ENCODE measurements around the gene TOGARAM2.
"Not testable (repeated sequence)": the region's sequence is repeated elsewhere in the genome, so short reads cannot be mapped to it uniquely, and the experiment has no call there.

The TOGARAM2 gene

GRCh38 chr2:28970464-28971160 is 10.5 kb upstream of the TOGARAM2 start:
- no peak for TF ChIP-seq FOXP2 (optimal IDR thresholded peaks at IDR 0.05; ENCODE audit: control extremely low read depth, extremely low read length, insufficient read depth)
- TF ChIP-seq POLR2AphosphoS5 (IDR thresholded peaks at IDR 0.05; ENCODE audit: borderline replicate concordance, low read depth, low read length), result no peak
- TF ChIP-seq EZH2 (IDR thresholded peaks at IDR 0.05), result no peak
- no peak for DNase-seq (ENCODE audit: low read depth, low spot score)

GRCh38 chr2:28972778-28973335 is 8.2 kb upstream of the TOGARAM2 start:
- H3K9ac ChIP-seq (ENCODE audit: insufficient read length), result no peak overlapping the region
- TF ChIP-seq POLR2AphosphoS5 (IDR thresholded peaks at IDR 0.05; ENCODE audit: borderline replicate concordance, low read depth, low read length) (no peak), FOXP2 (optimal IDR thresholded peaks at IDR 0.05; ENCODE audit: control extremely low read depth, extremely low read length, insufficient read depth) (no peak), EZH2 (IDR thresholded peaks at IDR 0.05) (no peak)
- H3K9me3 ChIP-seq (ENCODE audit: low read depth, low read length), result no peaks in the 10 kb centered on the region
- no peaks in the 10 kb centered on the region for H3K36me3 ChIP-seq (ENCODE audit: insufficient read depth, low read length)
- no peak overlapping the region for H3K4me3 ChIP-seq
- H3K27ac ChIP-seq, result no peak overlapping the region
- DNase-seq (ENCODE audit: low read depth, low spot score), result no peak

More at GRCh38 chr2:28970464-28971160, 10.5 kb upstream of the TOGARAM2 start:
- H3K27ac ChIP-seq, result no peak overlapping the region
- H3K4me3 ChIP-seq, result no peak overlapping the region
- H3K9me3 ChIP-seq (ENCODE audit: low read depth, low read length), result no peaks in the 10 kb centered on the region
- H3K36me3 ChIP-seq (ENCODE audit: insufficient read depth, low read length), result no peaks in the 10 kb centered on the region
- H3K9ac ChIP-seq (ENCODE audit: insufficient read length), result no peak overlapping the region

GRCh38 chr2:28974252-28974651 is 6.8 kb upstream of the TOGARAM2 start:
- Histone ChIP-seq H3K36me3 (ENCODE audit: insufficient read depth, low read length) (no peaks in the 10 kb centered on the region), H3K9ac (ENCODE audit: insufficient read length) (no peak overlapping the region), H3K27ac (no peak overlapping the region), H3K9me3 (ENCODE audit: low read depth, low read length) (no peaks in the 10 kb centered on the region), H3K4me3 (no peak overlapping the region)
- no peak for DNase-seq (ENCODE audit: low read depth, low spot score)
- no peak for TF ChIP-seq EZH2 (IDR thresholded peaks at IDR 0.05)
- TF ChIP-seq FOXP2 (optimal IDR thresholded peaks at IDR 0.05; ENCODE audit: control extremely low read depth, extremely low read length, insufficient read depth), result no peak
- TF ChIP-seq POLR2AphosphoS5 (IDR thresholded peaks at IDR 0.05; ENCODE audit: borderline replicate concordance, low read depth, low read length), result no peak

- H3K9ac ChIP-seq (ENCODE audit: insufficient read length), result no peak overlapping the region
- H3K4me3 ChIP-seq, result no peak overlapping the region
- no peak for DNase-seq (ENCODE audit: low read depth, low spot score)
- no peak overlapping the region for H3K27ac ChIP-seq
- H3K36me3 ChIP-seq (ENCODE audit: insufficient read depth, low read length), result no peaks in the 10 kb centered on the region
- H3K9me3 ChIP-seq (ENCODE audit: low read depth, low read length), result no peaks in the 10 kb centered on the region
- TF ChIP-seq POLR2AphosphoS5 (IDR thresholded peaks at IDR 0.05; ENCODE audit: borderline replicate concordance, low read depth, low read length) (no peak), EZH2 (IDR thresholded peaks at IDR 0.05) (no peak), FOXP2 (optimal IDR thresholded peaks at IDR 0.05; ENCODE audit: control extremely low read depth, extremely low read length, insufficient read depth) (no peak)
These were observed 5.4 kb upstream of the TOGARAM2 start for GRCh38 chr2:28975671-28976070.

GRCh38 chr2:28976584-28976983 is 4.5 kb upstream of the TOGARAM2 start:
- TF ChIP-seq FOXP2 (optimal IDR thresholded peaks at IDR 0.05; ENCODE audit: control extremely low read depth, extremely low read length, insufficient read depth), result no peak
- TF ChIP-seq POLR2AphosphoS5 (IDR thresholded peaks at IDR 0.05; ENCODE audit: borderline replicate concordance, low read depth, low read length), result no peak
- TF ChIP-seq EZH2 (IDR thresholded peaks at IDR 0.05), result no peak
- Histone ChIP-seq H3K9ac (ENCODE audit: insufficient read length) (no peak overlapping the region), H3K9me3 (ENCODE audit: low read depth, low read length) (no peaks in the 10 kb centered on the region), H3K4me3 (no peak overlapping the region), H3K27ac (no peak overlapping the region), H3K36me3 (ENCODE audit: insufficient read depth, low read length) (no peaks in the 10 kb centered on the region)
- no peak for DNase-seq (ENCODE audit: low read depth, low spot score)

GRCh38 chr2:28977176-28977875 is 3.8 kb upstream of the TOGARAM2 start:
- H3K36me3 ChIP-seq (ENCODE audit: insufficient read depth, low read length), result no peaks in the 10 kb centered on the region
- DNase-seq (ENCODE audit: low read depth, low spot score), result no peak
- H3K27ac ChIP-seq, result no peak overlapping the region
- no peaks in the 10 kb centered on the region for H3K9me3 ChIP-seq (ENCODE audit: low read depth, low read length)
- TF ChIP-seq FOXP2 (optimal IDR thresholded peaks at IDR 0.05; ENCODE audit: control extremely low read depth, extremely low read length, insufficient read depth) (no peak), EZH2 (IDR thresholded peaks at IDR 0.05) (no peak), POLR2AphosphoS5 (IDR thresholded peaks at IDR 0.05; ENCODE audit: borderline replicate concordance, low read depth, low read length) (no peak)
- H3K4me3 ChIP-seq, result no peak overlapping the region
- H3K9ac ChIP-seq (ENCODE audit: insufficient read length), result no peak overlapping the region

GRCh38 chr2:28978001-28978400 is 3.1 kb upstream of the TOGARAM2 start:
- H3K27ac ChIP-seq; H3K4me3 ChIP-seq; H3K9me3 ChIP-seq (ENCODE audit: low read depth, low read length); H3K36me3 ChIP-seq (ENCODE audit: insufficient read depth, low read length); H3K9ac ChIP-seq (ENCODE audit: insufficient read length); DNase-seq (ENCODE audit: low read depth, low spot score): not testable (repeated sequence)

GRCh38 chr2:28978606-28979005 is 2.5 kb upstream of the TOGARAM2 start:
- H3K4me3 ChIP-seq, result no peak overlapping the region
- no peak for TF ChIP-seq POLR2AphosphoS5 (IDR thresholded peaks at IDR 0.05; ENCODE audit: borderline replicate concordance, low read depth, low read length)
- no peak for TF ChIP-seq EZH2 (IDR thresholded peaks at IDR 0.05)
- TF ChIP-seq FOXP2 (optimal IDR thresholded peaks at IDR 0.05; ENCODE audit: control extremely low read depth, extremely low read length, insufficient read depth), result no peak
- H3K36me3 ChIP-seq (ENCODE audit: insufficient read depth, low read length), result no peaks in the 10 kb centered on the region
- no peak overlapping the region for H3K9ac ChIP-seq (ENCODE audit: insufficient read length)
- no peak overlapping the region for H3K27ac ChIP-seq
- DNase-seq (ENCODE audit: low read depth, low spot score), result no peak
- no peaks in the 10 kb centered on the region for H3K9me3 ChIP-seq (ENCODE audit: low read depth, low read length)

All from SK-N-MC (cell line).